ENCODE measurements around the gene PKIG.

GRCh38 chr20:44541992-44542391 lies 40.4 kb upstream of the PKIG start:
- TF ChIP-seq POLR2A (IDR thresholded peaks at IDR 0.05) (no peak), CTCF (IDR thresholded peaks at IDR 0.05) (no peak)

All from ovary (tissue), 3 donors.